WTC11 (cell line): ENCODE measurements around the gene SNX9. TPM values are rescaled to one million over a fixed set of nuclear protein-coding genes. Genes with fewer than 3 reads are reported as not detected.
A peak's percentile ranks its signal among the peaks of the same experiment; 100 is the strongest.

Source experiments
- ATAC-seq: fragments of 200-7000 bp; cut with Tn5 transposase; 2 replicates; pipeline ENCODE4 v1.10.0; 2021; ENCODE audit warnings: mild to moderate bottlenecking, moderate library complexity
- CTCF ChIA-PET: fragments of 300-600 bp; sonication (Branson Sonifier 250); formaldehyde crosslinking; loops from one replicate; lab custom pipeline; 2021; ENCODE audit warnings: antibody characterized with exemption; lab: Charles Lee
- POLR2A ChIA-PET: fragments of 350-600 bp; sonication (Branson Sonifier 250); formaldehyde crosslinking; loops from one replicate; lab custom pipeline; 2021; ENCODE audit warnings: antibody characterized with exemption; lab: Charles Lee
- DNase-seq: peaks from one replicate; pipeline ENCODE4 v3.0.0; 2021; ENCODE audit warnings: low spot score
- H3K27ac Mint-ChIP-seq: 2 replicates; pipeline ENCODE4 v1.8.0; 2021; ENCODE audit warnings: mixed read lengths
- H3K27me3 Mint-ChIP-seq: 2 replicates; pipeline ENCODE4 v1.8.0; 2021; ENCODE audit warnings: low read depth, mild to moderate bottlenecking, moderate library complexity, mixed read lengths
- H3K36me3 Mint-ChIP-seq: 2 replicates; pipeline ENCODE4 v1.8.0; 2021; ENCODE audit warnings: mixed read lengths
- H3K4me1 Mint-ChIP-seq: 2 replicates; pipeline ENCODE4 v1.8.0; 2022; ENCODE audit warnings: mixed read lengths
- H3K4me3 Mint-ChIP-seq: 2 replicates; pipeline ENCODE4 v1.8.0; 2021; ENCODE audit warnings: mild to moderate bottlenecking, moderate library complexity, mixed read lengths
- H3K9me3 Mint-ChIP-seq: 2 replicates; pipeline ENCODE4 v1.8.0; 2021; ENCODE audit warnings: mixed read lengths
- ETV6 ChIP-seq: sonication (generic); formaldehyde crosslinking; IDR thresholded peaks from 2 replicates; pipeline ENCODE4 v1.8.1; 2022; ENCODE audit warnings: mild to moderate bottlenecking, missing genetic modification reagents
- IRF2 ChIP-seq: sonication (generic); formaldehyde crosslinking; IDR thresholded peaks from 2 replicates; pipeline ENCODE4 v1.8.0; 2022; ENCODE audit warnings: low read depth, missing genetic modification reagents, borderline replicate concordance
- USF1 ChIP-seq: sonication (generic); formaldehyde crosslinking; IDR thresholded peaks from 2 replicates; pipeline ENCODE4 v1.8.0; 2022; ENCODE audit warnings: mild to moderate bottlenecking, missing genetic modification reagents
- ZBTB21 ChIP-seq: sonication (generic); formaldehyde crosslinking; IDR thresholded peaks from 2 replicates; pipeline ENCODE4 v1.8.1; 2023; ENCODE audit warnings: mild to moderate bottlenecking, missing genetic modification reagents, borderline replicate concordance
- ZNF232 ChIP-seq: sonication (generic); formaldehyde crosslinking; IDR thresholded peaks from 2 replicates; pipeline ENCODE4 v1.8.0; 2022; ENCODE audit warnings: mild to moderate bottlenecking, missing genetic modification reagents
- ZNF263 ChIP-seq: sonication (generic); formaldehyde crosslinking; IDR thresholded peaks from 2 replicates; pipeline ENCODE4 v1.8.1; 2022; ENCODE audit warnings: low read depth, mild to moderate bottlenecking, moderate library complexity, missing genetic modification reagents
- ZNF532 ChIP-seq: fragments of 250-450 bp; sonication (Bioruptor Pico); IDR thresholded peaks from 2 replicates; pipeline ENCODE4 v1.9.0; 2021; ENCODE audit warnings: mild to moderate bottlenecking, borderline replicate concordance
- total RNA-seq: library from RNA; stranded (reverse); gene quantifications from 3 replicates; pipeline ENCODE4 v1.2.3, GENCODE V29; 2021
- TF ChIP-seq, protein P1 (sequence below): sonication (generic); formaldehyde crosslinking; conservative IDR thresholded peaks from 2 replicates; pipeline ENCODE4 v1.8.1; 2023; ENCODE audit warnings: mild to moderate bottlenecking, low read depth, missing genetic modification reagents, moderate library complexity
- TF ChIP-seq, protein P2 (sequence below): sonication (generic); formaldehyde crosslinking; IDR thresholded peaks from 2 replicates; pipeline ENCODE4 v1.8.1; 2023; ENCODE audit warnings: mild to moderate bottlenecking, moderate library complexity, missing genetic modification reagents
- TF ChIP-seq, protein P3 (sequence below): sonication (generic); formaldehyde crosslinking; conservative IDR thresholded peaks from 2 replicates; pipeline ENCODE4 v1.8.1; 2022; ENCODE audit warnings: mild to moderate bottlenecking, missing genetic modification reagents
- TF ChIP-seq, protein P4 (sequence below): sonication (generic); formaldehyde crosslinking; IDR thresholded peaks from 2 replicates; pipeline ENCODE4 v1.8.1; 2022; ENCODE audit warnings: mild to moderate bottlenecking, moderate library complexity, missing genetic modification reagents

The SNX9 gene
- total RNA-seq, 1 experiment from 2014 or later = 35.0 TPM

DNA sequence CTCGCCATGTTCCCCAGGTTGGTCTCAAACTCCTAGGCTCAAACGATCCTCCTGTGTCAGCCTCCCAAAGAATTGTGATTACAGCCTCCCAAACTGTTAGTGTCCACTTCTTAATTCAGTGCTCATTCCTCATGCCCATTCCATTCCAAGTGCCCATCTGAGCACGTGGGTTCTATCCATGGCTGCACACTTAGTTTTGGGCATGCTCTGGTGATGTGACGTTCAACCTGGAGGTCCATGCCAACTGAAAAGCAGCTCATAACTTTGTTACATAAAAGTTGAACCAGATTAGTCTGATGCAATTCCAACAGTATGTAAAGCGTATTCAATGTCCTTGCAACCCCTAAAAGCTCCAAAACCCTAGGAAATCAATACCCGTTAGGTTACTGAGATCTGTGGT is 11.5 kb downstream of the SNX9 start:
- TF ChIP-seq, protein P1, sequence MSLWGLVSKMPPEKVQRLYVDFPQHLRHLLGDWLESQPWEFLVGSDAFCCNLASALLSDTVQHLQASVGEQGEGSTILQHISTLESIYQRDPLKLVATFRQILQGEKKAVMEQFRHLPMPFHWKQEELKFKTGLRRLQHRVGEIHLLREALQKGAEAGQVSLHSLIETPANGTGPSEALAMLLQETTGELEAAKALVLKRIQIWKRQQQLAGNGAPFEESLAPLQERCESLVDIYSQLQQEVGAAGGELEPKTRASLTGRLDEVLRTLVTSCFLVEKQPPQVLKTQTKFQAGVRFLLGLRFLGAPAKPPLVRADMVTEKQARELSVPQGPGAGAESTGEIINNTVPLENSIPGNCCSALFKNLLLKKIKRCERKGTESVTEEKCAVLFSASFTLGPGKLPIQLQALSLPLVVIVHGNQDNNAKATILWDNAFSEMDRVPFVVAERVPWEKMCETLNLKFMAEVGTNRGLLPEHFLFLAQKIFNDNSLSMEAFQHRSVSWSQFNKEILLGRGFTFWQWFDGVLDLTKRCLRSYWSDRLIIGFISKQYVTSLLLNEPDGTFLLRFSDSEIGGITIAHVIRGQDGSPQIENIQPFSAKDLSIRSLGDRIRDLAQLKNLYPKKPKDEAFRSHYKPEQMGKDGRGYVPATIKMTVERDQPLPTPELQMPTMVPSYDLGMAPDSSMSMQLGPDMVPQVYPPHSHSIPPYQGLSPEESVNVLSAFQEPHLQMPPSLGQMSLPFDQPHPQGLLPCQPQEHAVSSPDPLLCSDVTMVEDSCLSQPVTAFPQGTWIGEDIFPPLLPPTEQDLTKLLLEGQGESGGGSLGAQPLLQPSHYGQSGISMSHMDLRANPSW = no peak
- no peak for TF ChIP-seq IRF2 (CRISPR knock-in tag)
- no peak for TF ChIP-seq USF1
- TF ChIP-seq, protein P2, sequence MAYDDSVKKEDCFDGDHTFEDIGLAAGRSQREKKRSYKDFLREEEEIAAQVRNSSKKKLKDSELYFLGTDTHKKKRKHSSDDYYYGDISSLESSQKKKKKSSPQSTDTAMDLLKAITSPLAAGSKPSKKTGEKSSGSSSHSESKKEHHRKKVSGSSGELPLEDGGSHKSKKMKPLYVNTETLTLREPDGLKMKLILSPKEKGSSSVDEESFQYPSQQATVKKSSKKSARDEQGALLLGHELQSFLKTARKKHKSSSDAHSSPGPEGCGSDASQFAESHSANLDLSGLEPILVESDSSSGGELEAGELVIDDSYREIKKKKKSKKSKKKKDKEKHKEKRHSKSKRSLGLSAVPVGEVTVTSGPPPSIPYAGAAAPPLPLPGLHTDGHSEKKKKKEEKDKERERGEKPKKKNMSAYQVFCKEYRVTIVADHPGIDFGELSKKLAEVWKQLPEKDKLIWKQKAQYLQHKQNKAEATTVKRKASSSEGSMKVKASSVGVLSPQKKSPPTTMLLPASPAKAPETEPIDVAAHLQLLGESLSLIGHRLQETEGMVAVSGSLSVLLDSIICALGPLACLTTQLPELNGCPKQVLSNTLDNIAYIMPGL (CRISPR knock-in tag) = no peak
- 0 out of 2 replicates have a peak, but pooled peaks have one; percentile 19 for TF ChIP-seq ZNF232 (CRISPR knock-in tag)
- Mint-ChIP-seq H3K27ac (peak overlapping the region; percentile 89), H3K27me3 (no peaks in the 10 kb centered on the region), H3K4me3 (no peak overlapping the region), H3K36me3 (no peaks in the 10 kb centered on the region), H3K9me3 (no peaks in the 10 kb centered on the region), H3K4me1 (peaks cover 84% of the 10 kb centered on the region)
- POLR2A ChIA-PET = interaction anchor here (0.7 kb wide), 1 partner anchor 17 kb away, joined by 3 read pairs; no protein-coding TSS in a partner anchor
- DNase-seq = no peak
- CTCF ChIA-PET = interaction anchor here (0.7 to 2.3 kb wide), 3 partner anchors 39 to 113 kb away, joined by 3 to 9 read pairs (median 3); no protein-coding TSS in a partner anchor
- ATAC-seq = no peak

GRCh38 chr6:157838718-157839430 is 15.8 kb downstream of the SNX9 start:
- Mint-ChIP-seq H3K4me3 (no peak overlapping the region), H3K27me3 (no peaks in the 10 kb centered on the region), H3K36me3 (no peaks in the 10 kb centered on the region), H3K27ac (peak overlapping the region; percentile 66), H3K9me3 (no peaks in the 10 kb centered on the region), H3K4me1 (peaks cover 81% of the 10 kb centered on the region)
- ChIA-PET CTCF (no interaction called here), POLR2A (no interaction called here)
- DNase-seq (no peak), ATAC-seq (no peak)
- TF ChIP-seq, protein P3, sequence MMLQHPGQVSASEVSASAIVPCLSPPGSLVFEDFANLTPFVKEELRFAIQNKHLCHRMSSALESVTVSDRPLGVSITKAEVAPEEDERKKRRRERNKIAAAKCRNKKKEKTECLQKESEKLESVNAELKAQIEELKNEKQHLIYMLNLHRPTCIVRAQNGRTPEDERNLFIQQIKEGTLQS (CRISPR knock-in tag) = no peak
- no peak for TF ChIP-seq ETV6 (CRISPR knock-in tag)

DNA sequence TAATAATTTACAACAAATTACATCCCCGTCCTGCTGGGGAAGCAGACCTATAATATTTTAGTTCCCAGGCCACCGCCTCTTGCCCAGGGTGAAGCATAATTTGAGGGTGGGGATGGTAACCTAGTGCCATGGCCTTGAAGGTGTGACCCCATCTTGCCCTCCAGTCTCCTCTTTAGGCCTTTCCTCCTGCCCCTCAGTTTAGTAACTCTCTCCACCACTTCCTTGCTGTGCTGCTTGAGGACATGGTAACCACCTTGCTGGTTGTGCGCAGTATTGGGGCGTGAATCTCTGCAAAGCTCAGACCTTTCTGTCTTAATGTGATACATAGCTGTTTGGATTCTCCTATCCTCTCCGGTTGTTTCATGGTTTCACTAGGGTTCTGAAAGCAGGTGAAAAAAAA is 16.6 kb downstream of the SNX9 start:
- Mint-ChIP-seq H3K36me3 (no peaks in the 10 kb centered on the region), H3K27ac (peak overlapping the region; percentile 84), H3K27me3 (no peaks in the 10 kb centered on the region), H3K4me3 (no peak overlapping the region), H3K9me3 (no peaks in the 10 kb centered on the region)
- ATAC-seq = 0 out of 2 replicates have a peak, but pooled peaks have one; percentile 18
- ChIA-PET POLR2A (no interaction called here), CTCF (interaction anchor here (1.9 kb wide), 1 partner anchor 34 kb away, joined by 7 read pairs; no protein-coding TSS in a partner anchor)
- TF ChIP-seq, protein P4, sequence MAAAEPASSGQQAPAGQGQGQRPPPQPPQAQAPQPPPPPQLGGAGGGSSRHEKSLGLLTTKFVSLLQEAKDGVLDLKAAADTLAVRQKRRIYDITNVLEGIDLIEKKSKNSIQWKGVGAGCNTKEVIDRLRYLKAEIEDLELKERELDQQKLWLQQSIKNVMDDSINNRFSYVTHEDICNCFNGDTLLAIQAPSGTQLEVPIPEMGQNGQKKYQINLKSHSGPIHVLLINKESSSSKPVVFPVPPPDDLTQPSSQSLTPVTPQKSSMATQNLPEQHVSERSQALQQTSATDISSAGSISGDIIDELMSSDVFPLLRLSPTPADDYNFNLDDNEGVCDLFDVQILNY (CRISPR knock-in tag) = no peak
- no peak for TF ChIP-seq ZNF532 (CRISPR knock-in tag)
- TF ChIP-seq ZNF263 (CRISPR knock-in tag) = no peak
- TF ChIP-seq ZBTB21 (CRISPR knock-in tag) = no peak
- TF ChIP-seq, all 79 proteins: peak for 0
- H3K4me1 Mint-ChIP-seq = peaks cover 81% of the 10 kb centered on the region
- no peak for DNase-seq
